ENCODE measurements around the gene ZNF365.

ZNF365 gene

GRCh38 chr10:62414359-62414758 is 40.2 kb downstream of the ZNF365 start:
- Histone ChIP-seq H3K4me3 (ENCODE audit: low read depth, low read length) (no peak overlapping the region), H3K79me2 (ENCODE audit: control insufficient read depth, insufficient read depth, low read length, unreplicated experiment) (no peaks in the 10 kb centered on the region), H2AFZ (ENCODE audit: low read length, unreplicated experiment) (no peak overlapping the region), H3K27me3 (ENCODE audit: insufficient read depth, low read length) (peaks cover 4% of the 10 kb centered on the region; the same call in 1 of the 2 replicates), H3K36me3 (ENCODE audit: insufficient read depth, low read length) (no peaks in the 10 kb centered on the region), H3K4me1 (ENCODE audit: control insufficient read depth, insufficient read depth, low read length, unreplicated experiment) (no peaks in the 10 kb centered on the region), H3K27ac (ENCODE audit: low read depth, low read length) (no peak overlapping the region)

- Histone ChIP-seq H2AFZ (ENCODE audit: low read length, unreplicated experiment) (no peak overlapping the region), H3K27me3 (ENCODE audit: insufficient read depth, low read length) (no peaks in the 10 kb centered on the region), H3K4me1 (ENCODE audit: control insufficient read depth, insufficient read depth, low read length, unreplicated experiment) (peaks cover 15% of the 10 kb centered on the region), H3K4me3 (ENCODE audit: low read depth, low read length) (no peak overlapping the region), H3K27ac (ENCODE audit: low read depth, low read length) (peak overlapping the region; percentile 21; the same call in 1 of the 2 replicates), H3K36me3 (ENCODE audit: insufficient read depth, low read length) (no peaks in the 10 kb centered on the region), H3K79me2 (ENCODE audit: control insufficient read depth, insufficient read depth, low read length, unreplicated experiment) (no peaks in the 10 kb centered on the region)
These were observed 48.0 kb downstream of the ZNF365 start for GRCh38 chr10:62422068-62422590.

GRCh38 chr10:62424026-62424425 is 49.9 kb downstream of the ZNF365 start:
- no peak overlapping the region for H3K4me3 ChIP-seq (ENCODE audit: low read depth, low read length)
- no peak overlapping the region for H2AFZ ChIP-seq (ENCODE audit: low read length, unreplicated experiment)
- no peaks in the 10 kb centered on the region for H3K79me2 ChIP-seq (ENCODE audit: control insufficient read depth, insufficient read depth, low read length, unreplicated experiment)
- H3K27me3 ChIP-seq (ENCODE audit: insufficient read depth, low read length), result no peaks in the 10 kb centered on the region
- H3K27ac ChIP-seq (ENCODE audit: low read depth, low read length), result no peak overlapping the region
- no peaks in the 10 kb centered on the region for H3K36me3 ChIP-seq (ENCODE audit: insufficient read depth, low read length)
- peaks cover 15% of the 10 kb centered on the region for H3K4me1 ChIP-seq (ENCODE audit: control insufficient read depth, insufficient read depth, low read length, unreplicated experiment)

- H3K27ac ChIP-seq (ENCODE audit: low read depth, low read length), result no peak overlapping the region
- no peak overlapping the region for H3K4me3 ChIP-seq (ENCODE audit: low read depth, low read length)
- no peaks in the 10 kb centered on the region for H3K36me3 ChIP-seq (ENCODE audit: insufficient read depth, low read length)
- no peaks in the 10 kb centered on the region for H3K79me2 ChIP-seq (ENCODE audit: control insufficient read depth, insufficient read depth, low read length, unreplicated experiment)
- no peaks in the 10 kb centered on the region for H3K27me3 ChIP-seq (ENCODE audit: insufficient read depth, low read length)
- no peak overlapping the region for H2AFZ ChIP-seq (ENCODE audit: low read length, unreplicated experiment)
- peaks cover 15% of the 10 kb centered on the region for H3K4me1 ChIP-seq (ENCODE audit: control insufficient read depth, insufficient read depth, low read length, unreplicated experiment)
These were observed 51.9 kb downstream of the ZNF365 start for GRCh38 chr10:62426086-62426485.

- Histone ChIP-seq H3K79me2 (ENCODE audit: control insufficient read depth, insufficient read depth, low read length, unreplicated experiment) (no peaks in the 10 kb centered on the region), H3K4me3 (ENCODE audit: low read depth, low read length) (no peak overlapping the region), H2AFZ (ENCODE audit: low read length, unreplicated experiment) (no peak overlapping the region), H3K27me3 (ENCODE audit: insufficient read depth, low read length) (no peaks in the 10 kb centered on the region), H3K36me3 (ENCODE audit: insufficient read depth, low read length) (no peaks in the 10 kb centered on the region), H3K27ac (ENCODE audit: low read depth, low read length) (no peak overlapping the region), H3K4me1 (ENCODE audit: control insufficient read depth, insufficient read depth, low read length, unreplicated experiment) (peaks cover 12% of the 10 kb centered on the region)
These were observed 52.4 kb downstream of the ZNF365 start for GRCh38 chr10:62426600-62426999.

- H2AFZ ChIP-seq (ENCODE audit: low read length, unreplicated experiment), result no peak overlapping the region
- H3K36me3 ChIP-seq (ENCODE audit: insufficient read depth, low read length), result no peaks in the 10 kb centered on the region
- no peaks in the 10 kb centered on the region for H3K27me3 ChIP-seq (ENCODE audit: insufficient read depth, low read length)
- H3K4me3 ChIP-seq (ENCODE audit: low read depth, low read length), result no peak overlapping the region
- H3K27ac ChIP-seq (ENCODE audit: low read depth, low read length), result no peak overlapping the region
- peaks cover 20% of the 10 kb centered on the region for H3K4me1 ChIP-seq (ENCODE audit: control insufficient read depth, insufficient read depth, low read length, unreplicated experiment)
- H3K79me2 ChIP-seq (ENCODE audit: control insufficient read depth, insufficient read depth, low read length, unreplicated experiment), result no peaks in the 10 kb centered on the region
These were observed 56.7 kb downstream of the ZNF365 start for GRCh38 chr10:62430881-62431280.

- Histone ChIP-seq H3K79me2 (ENCODE audit: control insufficient read depth, insufficient read depth, low read length, unreplicated experiment) (no peaks in the 10 kb centered on the region), H3K27me3 (ENCODE audit: insufficient read depth, low read length) (no peaks in the 10 kb centered on the region), H2AFZ (ENCODE audit: low read length, unreplicated experiment) (peak overlapping the region; percentile 58), H3K36me3 (ENCODE audit: insufficient read depth, low read length) (no peaks in the 10 kb centered on the region), H3K4me1 (ENCODE audit: control insufficient read depth, insufficient read depth, low read length, unreplicated experiment) (peaks cover 20% of the 10 kb centered on the region), H3K27ac (ENCODE audit: low read depth, low read length) (peak overlapping the region; percentile 67), H3K4me3 (ENCODE audit: low read depth, low read length) (peak overlapping the region; percentile 38; the same call in 1 of the 2 replicates)
These were observed 59.1 kb downstream of the ZNF365 start for GRCh38 chr10:62433181-62433692.

- H3K79me2 ChIP-seq (ENCODE audit: control insufficient read depth, insufficient read depth, low read length, unreplicated experiment), result no peaks in the 10 kb centered on the region
- peaks cover 20% of the 10 kb centered on the region for H3K4me1 ChIP-seq (ENCODE audit: control insufficient read depth, insufficient read depth, low read length, unreplicated experiment)
- H2AFZ ChIP-seq (ENCODE audit: low read length, unreplicated experiment), result no peak overlapping the region
- H3K27ac ChIP-seq (ENCODE audit: low read depth, low read length), result peak overlapping the region; percentile 67
- no peaks in the 10 kb centered on the region for H3K27me3 ChIP-seq (ENCODE audit: insufficient read depth, low read length)
- no peaks in the 10 kb centered on the region for H3K36me3 ChIP-seq (ENCODE audit: insufficient read depth, low read length)
- H3K4me3 ChIP-seq (ENCODE audit: low read depth, low read length), result 0 out of 2 replicates have a peak overlapping the region, but pooled peaks have one; percentile 38
These were observed 59.7 kb downstream of the ZNF365 start for GRCh38 chr10:62433901-62434300.

- Histone ChIP-seq H3K36me3 (ENCODE audit: insufficient read depth, low read length) (no peaks in the 10 kb centered on the region), H3K27ac (ENCODE audit: low read depth, low read length) (no peak overlapping the region), H3K79me2 (ENCODE audit: control insufficient read depth, insufficient read depth, low read length, unreplicated experiment) (no peaks in the 10 kb centered on the region), H3K4me1 (ENCODE audit: control insufficient read depth, insufficient read depth, low read length, unreplicated experiment) (peaks cover 14% of the 10 kb centered on the region), H3K27me3 (ENCODE audit: insufficient read depth, low read length) (no peaks in the 10 kb centered on the region), H3K4me3 (ENCODE audit: low read depth, low read length) (no peak overlapping the region), H2AFZ (ENCODE audit: low read length, unreplicated experiment) (no peak overlapping the region)
These were observed 63.5 kb downstream of the ZNF365 start for GRCh38 chr10:62437696-62438095.

GRCh38 chr10:62442006-62442405 is 67.8 kb downstream of the ZNF365 start:
- no peak overlapping the region for H3K27ac ChIP-seq (ENCODE audit: low read depth, low read length)
- H3K4me1 ChIP-seq (ENCODE audit: control insufficient read depth, insufficient read depth, low read length, unreplicated experiment), result peaks cover 4% of the 10 kb centered on the region
- no peak overlapping the region for H3K4me3 ChIP-seq (ENCODE audit: low read depth, low read length)
- H3K27me3 ChIP-seq (ENCODE audit: insufficient read depth, low read length), result no peaks in the 10 kb centered on the region
- H3K36me3 ChIP-seq (ENCODE audit: insufficient read depth, low read length), result no peaks in the 10 kb centered on the region
- no peak overlapping the region for H2AFZ ChIP-seq (ENCODE audit: low read length, unreplicated experiment)
- no peaks in the 10 kb centered on the region for H3K79me2 ChIP-seq (ENCODE audit: control insufficient read depth, insufficient read depth, low read length, unreplicated experiment)

- H3K36me3 ChIP-seq (ENCODE audit: insufficient read depth, low read length), result no peaks in the 10 kb centered on the region
- no peaks in the 10 kb centered on the region for H3K79me2 ChIP-seq (ENCODE audit: control insufficient read depth, insufficient read depth, low read length, unreplicated experiment)
- H2AFZ ChIP-seq (ENCODE audit: low read length, unreplicated experiment), result no peak overlapping the region
- no peak overlapping the region for H3K27ac ChIP-seq (ENCODE audit: low read depth, low read length)
- H3K4me3 ChIP-seq (ENCODE audit: low read depth, low read length), result no peak overlapping the region
- H3K4me1 ChIP-seq (ENCODE audit: control insufficient read depth, insufficient read depth, low read length, unreplicated experiment), result peaks cover 4% of the 10 kb centered on the region
- no peaks in the 10 kb centered on the region for H3K27me3 ChIP-seq (ENCODE audit: insufficient read depth, low read length)
These were observed 68.9 kb downstream of the ZNF365 start for GRCh38 chr10:62442894-62443669.
